ENCODE measurements around the gene RAB40C. TPM values are rescaled to one million over a fixed set of nuclear protein-coding genes. Genes with fewer than 3 reads are reported as not detected.

RAB40C gene
- total and polyA plus RNA-seq, 10 of the 15 experiments (the other 5 are each of a cell fraction or from before 2014, with no cell fraction given): 0.06 to 12.8 (median 4.6) TPM

DNA sequence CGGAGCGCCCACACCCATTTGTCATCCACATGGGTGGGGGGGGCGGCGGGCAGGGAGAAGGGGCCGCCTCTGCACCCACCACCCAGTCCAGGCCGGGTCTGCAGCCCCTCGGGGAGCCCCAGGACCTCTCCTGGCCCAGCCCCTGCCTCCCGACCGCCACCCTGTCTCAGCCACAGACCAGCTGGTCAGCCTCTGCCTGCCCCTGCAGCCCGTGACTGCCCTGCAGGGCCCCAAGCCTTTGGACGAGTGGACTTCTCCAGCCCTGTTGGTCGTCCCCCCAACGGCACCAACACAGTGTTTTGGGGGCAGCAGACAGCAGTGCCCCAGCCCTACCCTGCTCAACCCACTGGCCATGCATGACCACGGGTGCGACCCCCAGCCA lies 28.5 kb upstream of the RAB40C start:
- no peak for FAIRE-seq

More for the DNA sequence above, 28.5 kb upstream of the RAB40C start:
- ChIA-PET POLR2A (no interaction called here), CTCF (no interaction called here), RAD21 (ENCODE audit: unreplicated experiment) (no interaction called here), SMC1A (ENCODE audit: uncharacterized antibody, unreplicated experiment) (no interaction called here)
- intact Hi-C loops (cut with micrococcal nuclease; ENCODE audit: unreplicated experiment): no loop called here
- Histone ChIP-seq H3K27me3 (replicated peaks in 1 of 2; ENCODE audit: control insufficient read depth in 2 of 2, insufficient read depth in 2 of 2, low read length in 1 of 2) (peaks cover 4 to 9% of the 10 kb centered on the region in 2 experiments; a peak in 3 of 4 replicates), H3K27ac (ENCODE audit: control insufficient read depth, insufficient read depth) (no peak overlapping the region), H4K20me1 (ENCODE audit: control insufficient read depth, insufficient read depth) (no peaks in the 10 kb centered on the region), H3K9me3 (replicated peaks; ENCODE audit: control insufficient read depth, insufficient read depth, low read length) (no peaks in the 10 kb centered on the region), H3K4me2 (ENCODE audit: control insufficient read depth, insufficient read depth) (no peak overlapping the region), H3K4me3 (no peak overlapping the region), H3K4me1 (ENCODE audit: control insufficient read depth, insufficient read depth, low read length) (peaks cover 3% of the 10 kb centered on the region), H3K36me3 (ENCODE audit: control insufficient read depth in 2 of 2, insufficient read depth in 2 of 2, low read length in 1 of 2) (no peaks in the 10 kb centered on the region), H2AFZ (ENCODE audit: control insufficient read depth, low read depth, low read length) (no peak overlapping the region), H3K9ac (ENCODE audit: control insufficient read depth, insufficient read depth, low read length) (no peak overlapping the region), H3K79me2 (ENCODE audit: control insufficient read depth, insufficient read depth, low read length) (no peaks in the 10 kb centered on the region)
- TF ChIP-seq, protein P1, sequence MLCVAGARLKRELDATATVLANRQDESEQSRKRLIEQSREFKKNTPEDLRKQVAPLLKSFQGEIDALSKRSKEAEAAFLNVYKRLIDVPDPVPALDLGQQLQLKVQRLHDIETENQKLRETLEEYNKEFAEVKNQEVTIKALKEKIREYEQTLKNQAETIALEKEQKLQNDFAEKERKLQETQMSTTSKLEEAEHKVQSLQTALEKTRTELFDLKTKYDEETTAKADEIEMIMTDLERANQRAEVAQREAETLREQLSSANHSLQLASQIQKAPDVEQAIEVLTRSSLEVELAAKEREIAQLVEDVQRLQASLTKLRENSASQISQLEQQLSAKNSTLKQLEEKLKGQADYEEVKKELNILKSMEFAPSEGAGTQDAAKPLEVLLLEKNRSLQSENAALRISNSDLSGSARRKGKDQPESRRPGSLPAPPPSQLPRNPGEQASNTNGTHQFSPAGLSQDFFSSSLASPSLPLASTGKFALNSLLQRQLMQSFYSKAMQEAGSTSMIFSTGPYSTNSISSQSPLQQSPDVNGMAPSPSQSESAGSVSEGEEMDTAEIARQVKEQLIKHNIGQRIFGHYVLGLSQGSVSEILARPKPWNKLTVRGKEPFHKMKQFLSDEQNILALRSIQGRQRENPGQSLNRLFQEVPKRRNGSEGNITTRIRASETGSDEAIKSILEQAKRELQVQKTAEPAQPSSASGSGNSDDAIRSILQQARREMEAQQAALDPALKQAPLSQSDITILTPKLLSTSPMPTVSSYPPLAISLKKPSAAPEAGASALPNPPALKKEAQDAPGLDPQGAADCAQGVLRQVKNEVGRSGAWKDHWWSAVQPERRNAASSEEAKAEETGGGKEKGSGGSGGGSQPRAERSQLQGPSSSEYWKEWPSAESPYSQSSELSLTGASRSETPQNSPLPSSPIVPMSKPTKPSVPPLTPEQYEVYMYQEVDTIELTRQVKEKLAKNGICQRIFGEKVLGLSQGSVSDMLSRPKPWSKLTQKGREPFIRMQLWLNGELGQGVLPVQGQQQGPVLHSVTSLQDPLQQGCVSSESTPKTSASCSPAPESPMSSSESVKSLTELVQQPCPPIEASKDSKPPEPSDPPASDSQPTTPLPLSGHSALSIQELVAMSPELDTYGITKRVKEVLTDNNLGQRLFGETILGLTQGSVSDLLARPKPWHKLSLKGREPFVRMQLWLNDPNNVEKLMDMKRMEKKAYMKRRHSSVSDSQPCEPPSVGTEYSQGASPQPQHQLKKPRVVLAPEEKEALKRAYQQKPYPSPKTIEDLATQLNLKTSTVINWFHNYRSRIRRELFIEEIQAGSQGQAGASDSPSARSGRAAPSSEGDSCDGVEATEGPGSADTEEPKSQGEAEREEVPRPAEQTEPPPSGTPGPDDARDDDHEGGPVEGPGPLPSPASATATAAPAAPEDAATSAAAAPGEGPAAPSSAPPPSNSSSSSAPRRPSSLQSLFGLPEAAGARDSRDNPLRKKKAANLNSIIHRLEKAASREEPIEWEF (IDR thresholded peaks at IDR 0.05; ENCODE audit: insufficient replicate concordance, low read depth, low read length): no peak
- TF ChIP-seq, protein P2, sequence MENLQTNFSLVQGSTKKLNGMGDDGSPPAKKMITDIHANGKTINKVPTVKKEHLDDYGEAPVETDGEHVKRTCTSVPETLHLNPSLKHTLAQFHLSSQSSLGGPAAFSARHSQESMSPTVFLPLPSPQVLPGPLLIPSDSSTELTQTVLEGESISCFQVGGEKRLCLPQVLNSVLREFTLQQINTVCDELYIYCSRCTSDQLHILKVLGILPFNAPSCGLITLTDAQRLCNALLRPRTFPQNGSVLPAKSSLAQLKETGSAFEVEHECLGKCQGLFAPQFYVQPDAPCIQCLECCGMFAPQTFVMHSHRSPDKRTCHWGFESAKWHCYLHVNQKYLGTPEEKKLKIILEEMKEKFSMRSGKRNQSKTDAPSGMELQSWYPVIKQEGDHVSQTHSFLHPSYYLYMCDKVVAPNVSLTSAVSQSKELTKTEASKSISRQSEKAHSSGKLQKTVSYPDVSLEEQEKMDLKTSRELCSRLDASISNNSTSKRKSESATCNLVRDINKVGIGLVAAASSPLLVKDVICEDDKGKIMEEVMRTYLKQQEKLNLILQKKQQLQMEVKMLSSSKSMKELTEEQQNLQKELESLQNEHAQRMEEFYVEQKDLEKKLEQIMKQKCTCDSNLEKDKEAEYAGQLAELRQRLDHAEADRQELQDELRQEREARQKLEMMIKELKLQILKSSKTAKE (IDR thresholded peaks at IDR 0.05; ENCODE audit: low read depth, poor library complexity, severe bottlenecking): no peak
- TF ChIP-seq ZNF217 (IDR thresholded peaks at IDR 0.05) (no peak), CREB1 (IDR thresholded peaks at IDR 0.05; ENCODE audit: low read depth) (no peak), POLR2AphosphoS2 (IDR thresholded peaks at IDR 0.05; ENCODE audit: low read depth, low read length) (no peak), KLF5 (IDR thresholded peaks at IDR 0.05; ENCODE audit: partially characterized antibody) (no peak), GATAD2B (conservative IDR thresholded peaks at IDR 0.05; ENCODE audit: low read depth) (no peak)
- no peak for ATAC-seq
- WGBS (ENCODE audit: insufficient coverage, insufficient replicate concordance, low lambda C conversion rate, missing lambda C conversion rate): 40% methylated on average over 15 of the region's 15 CpGs
- BruUV-seq (replicated peaks): no TSS peak
- in situ Hi-C loops (cut with MboI): no loop called here
- DNase-seq (ENCODE audit: low read depth, low spot score): no peak
